Measurements from ENCODE around the gene SHLD1. TPM values are rescaled to one million over a fixed set of nuclear protein-coding genes. Genes with fewer than 3 reads are reported as not detected.

The SHLD1 gene
- total RNA-seq, 1 experiment from 2014 or later = 2.4 TPM

- TF ChIP-seq MAX (IDR thresholded peaks at IDR 0.05) (no peak), CBX3 (IDR thresholded peaks at IDR 0.05; ENCODE audit: low read depth) (no peak), EZH2phosphoT487 (IDR thresholded peaks at IDR 0.05; ENCODE audit: borderline replicate concordance) (no peak), ELF1 (IDR thresholded peaks at IDR 0.05; ENCODE audit: borderline replicate concordance, low read depth) (no peak), ZBTB33 (IDR thresholded peaks at IDR 0.05; ENCODE audit: extremely low read depth, insufficient replicate concordance, low read length) (no peak), FOSL1 (IDR thresholded peaks at IDR 0.05; ENCODE audit: low read depth) (0 out of 2 replicates have a peak, but pooled peaks have one; percentile 22), POLR2A (IDR thresholded peaks at IDR 0.05; ENCODE audit: borderline replicate concordance, extremely low read depth, insufficient read depth, insufficient read length) (no peak), EZH2 (IDR thresholded peaks at IDR 0.05) (no peak), SIN3A (IDR thresholded peaks at IDR 0.05; ENCODE audit: low read depth) (no peak), ATF3 (IDR thresholded peaks at IDR 0.05) (no peak), JUND (IDR thresholded peaks at IDR 0.05) (peak; percentile 25; the same call in 1 of the 2 replicates)
- peaks cover 0 to 8% of the 10 kb centered on the region in 2 experiments; a peak in 1 of 4 replicates for H3K4me1 ChIP-seq (ENCODE audit: control insufficient read depth in 1 of 2, insufficient read depth in 2 of 2, low read length in 2 of 2)
- H3K9me3 ChIP-seq (ENCODE audit: control insufficient read depth in 1 of 2, insufficient read depth in 1 of 2, low read depth in 1 of 2, low read length in 2 of 2) = no peaks in the 10 kb centered on the region
- intact Hi-C loops (cut with micrococcal nuclease) = no loop called here
- H3K4me2 ChIP-seq (ENCODE audit: low read length) = peak overlapping the region; percentile 16; the same call in 1 of the 2 replicates
- no peak overlapping the region for H3K9ac ChIP-seq (ENCODE audit: low read length)
- H4K20me1 ChIP-seq (ENCODE audit: insufficient read depth) = no peaks in the 10 kb centered on the region
- no TSS peak for BruUV-seq (replicated peaks)
- no peak overlapping the region for H3K4me3 ChIP-seq (replicated peaks in 1 of 2; ENCODE audit: low read depth in 1 of 2, low read length in 2 of 2)
- no peaks in the 10 kb centered on the region for H3K36me3 ChIP-seq (ENCODE audit: control insufficient read depth in 1 of 2, insufficient read depth in 2 of 2, low read length in 2 of 2)
- CTCF ChIA-PET = no interaction called here
- no peak for ATAC-seq
- H3K79me2 ChIP-seq (ENCODE audit: insufficient read depth, low read length) = no peaks in the 10 kb centered on the region
- H3K27ac ChIP-seq (ENCODE audit: low read depth, low read length) = no peak overlapping the region
- H2AFZ ChIP-seq (ENCODE audit: low read depth, low read length, poor library complexity, severe bottlenecking) = no peak overlapping the region
- no peak for DNase-seq (ENCODE audit: low read depth, low spot score)
- POLR2A ChIA-PET = no interaction called here
- RAD21 ChIA-PET (ENCODE audit: low non-redundant PET in 1 of 2, low total read pairs in 2 of 2, uncharacterized antibody in 2 of 2, unreplicated experiment in 2 of 2) = no interaction called here
- no peaks in the 10 kb centered on the region for H3K27me3 ChIP-seq (ENCODE audit: insufficient read depth, low read length)
- no peaks in the 10 kb centered on the region for H3K9me2 ChIP-seq (ENCODE audit: insufficient read depth)
Observed at GRCh38 chr20:5719861-5720403, 30.3 kb upstream of the SHLD1 start.

Measured in HCT116 (cell line).